ENCODE results near the gene HNRNPR. TPM values are rescaled to one million over a fixed set of nuclear protein-coding genes. Genes with fewer than 3 reads are reported as not detected.

The HNRNPR gene
- total and polyA plus RNA-seq, 2 of the 8 experiments (the other 6 are each of a cell fraction or from before 2014, with no cell fraction given) = 110 to 214 TPM

- H3K56ac ChIP-seq (replicated peaks; ENCODE audit: insufficient read length, low read depth, low read length) = no peak overlapping the region
- no peak overlapping the region for H3K9ac ChIP-seq (replicated peaks in 1 of 4; ENCODE audit: extremely low read depth in 1 of 4, low read depth in 3 of 4, low read length in 3 of 4)
- H4K8ac ChIP-seq (ENCODE audit: extremely low read depth, insufficient read depth, low read length) = no peak overlapping the region
- H3K4ac ChIP-seq (replicated peaks; ENCODE audit: insufficient read length, low read depth, low read length) = no peak overlapping the region
- H2BK5ac ChIP-seq (ENCODE audit: low read depth, low read length) = no peak overlapping the region
- no peak overlapping the region for H4K91ac ChIP-seq (replicated peaks; ENCODE audit: insufficient read length, low read length)
- H2AFZ ChIP-seq (ENCODE audit: low read length) = no peak overlapping the region
- H3K4me1 ChIP-seq (replicated peaks in 1 of 4; ENCODE audit: control insufficient read depth in 3 of 4, insufficient read depth in 4 of 4, low read length in 3 of 4) = no peaks in the 10 kb centered on the region
- no peak overlapping the region for H3K18ac ChIP-seq (ENCODE audit: extremely low read depth, low read length)
- FAIRE-seq = no peak
- TF ChIP-seq SUZ12 (IDR thresholded peaks at IDR 0.05; ENCODE audit: low read length) = no peak
- no peak for TF ChIP-seq CBX5 (IDR thresholded peaks at IDR 0.05; ENCODE audit: low read depth, low read length)
- no peak for TF ChIP-seq RBBP5 (IDR thresholded peaks at IDR 0.05; ENCODE audit: borderline replicate concordance, low read depth, low read length)
- TF ChIP-seq BRCA1 (IDR thresholded peaks at IDR 0.05; ENCODE audit: low read depth, low read length) = no peak
- no peak for TF ChIP-seq SIRT6 (IDR thresholded peaks at IDR 0.05; ENCODE audit: low read length)
- no peak for TF ChIP-seq HDAC6 (IDR thresholded peaks at IDR 0.05; ENCODE audit: low read depth, low read length)
- no peak for TF ChIP-seq RFX5 (IDR thresholded peaks at IDR 0.05; ENCODE audit: borderline replicate concordance, low read depth, low read length)
- TF ChIP-seq TAF1 (IDR thresholded peaks at IDR 0.05; ENCODE audit: low read depth, low read length) = no peak
- 85% methylated on average over 9 of the region's 11 CpGs; no CpG with 5 or more reads in 1 of the 2 experiments for WGBS, 2 experiments (ENCODE audit: extremely low coverage in 1 of 2, insufficient coverage in 1 of 2, insufficient read length in 1 of 2, insufficient replicate concordance in 2 of 2, low coverage in 1 of 2, low lambda C conversion rate in 2 of 2, missing lambda C conversion rate in 1 of 2)
- H3K23ac ChIP-seq (ENCODE audit: insufficient read length) = no peak overlapping the region
- no peak overlapping the region for H2BK15ac ChIP-seq (ENCODE audit: low read length)
- peaks cover 16 to 76% (median 55%) of the 10 kb centered on the region in 4 experiments for H3K27me3 ChIP-seq (replicated peaks in 1 of 4; ENCODE audit: control insufficient read depth in 3 of 4, extremely low read depth in 1 of 4, insufficient read depth in 3 of 4, low read length in 3 of 4)
- H2BK120ac ChIP-seq (replicated peaks; ENCODE audit: low read depth, low read length) = no peak overlapping the region
- H3K14ac ChIP-seq (ENCODE audit: insufficient read length) = no peak overlapping the region
- no peak overlapping the region for H2AK5ac ChIP-seq (ENCODE audit: low read depth, low read length)
- ChIA-PET CTCF (ENCODE audit: partially characterized antibody) (interaction anchor here (0.8 to 7.5 kb wide), 3 partner anchors 10 to 19 kb away, joined by 3 to 44 read pairs (median 4); no protein-coding TSS in a partner anchor), POLR2A (ENCODE audit: partially characterized antibody) (no interaction called here)
- H3K4me2 ChIP-seq (ENCODE audit: insufficient read depth in 1 of 2, low read depth in 2 of 2, low read length in 2 of 2) = no peak overlapping the region
- DNase-seq (ENCODE audit: low read depth in 1 of 2, low spot score in 2 of 2) = no peak
- no peaks in the 10 kb centered on the region for H3K9me3 ChIP-seq (ENCODE audit: insufficient read depth in 2 of 2, low read depth in 1 of 2, low read length in 1 of 2)
- no peaks in the 10 kb centered on the region for H3K79me2 ChIP-seq (ENCODE audit: control insufficient read depth in 1 of 2, insufficient read depth in 2 of 2, low read length in 2 of 2)
- H3K79me1 ChIP-seq (ENCODE audit: low read depth, low read length) = no peaks in the 10 kb centered on the region
- no peaks in the 10 kb centered on the region for H3K23me2 ChIP-seq (ENCODE audit: low read depth, low read length)
- H3K36me3 ChIP-seq (ENCODE audit: control insufficient read depth in 2 of 4, insufficient read depth in 4 of 4, low read length in 3 of 4) = no peaks in the 10 kb centered on the region
- H4K5ac ChIP-seq (ENCODE audit: insufficient read length, low read depth, low read length) = no peak overlapping the region
- no peak overlapping the region for H3K27ac ChIP-seq (ENCODE audit: low read depth, low read length)
- H4K20me1 ChIP-seq (replicated peaks in 1 of 2; ENCODE audit: control insufficient read depth in 1 of 2, insufficient read depth in 2 of 2, low read length in 2 of 2) = peaks cover 2 to 6% of the 10 kb centered on the region in 2 experiments
- H3K4me3 ChIP-seq (ENCODE audit: extremely low read depth in 1 of 4, insufficient read depth in 2 of 4, low read depth in 3 of 4, low read length in 4 of 4) = no peak overlapping the region
- no peak overlapping the region for H2BK20ac ChIP-seq (ENCODE audit: low read length)
- H2BK12ac ChIP-seq (ENCODE audit: low read depth, low read length) = no peak overlapping the region
These were observed 40.4 kb upstream of the HNRNPR start for GRCh38 chr1:23384312-23385058.
